Spleen (tissue), 11 donors: ENCODE data around the gene ZNF682. TPM values are rescaled to one million over a fixed set of nuclear protein-coding genes. Genes with fewer than 3 reads are reported as not detected.
"Not testable (repeated sequence)": the region's sequence is repeated elsewhere in the genome, so short reads cannot be mapped to it uniquely, and the experiment has no call there.

ENCODE experiments used
- DNase-seq: peaks from one replicate; pipeline ENCODE4 v3.0.0-alpha.2; 2020
- H3K27ac ChIP-seq, 8 donors: fragments of 200-600 bp; sonication (generic) in 7 of 8; 1 replicate in 4 of 8; 2 replicates in 4 of 8; pipeline versions ENCODE4 v1.5.0 to v1.8.0; 2016 to 2021; ENCODE audit warnings: inconsistent platforms in 4 of 8, mild to moderate bottlenecking in 4 of 8, moderate library complexity in 1 of 8
- H3K27me3 ChIP-seq, 7 donors: fragments of 200-600 bp; sonication (generic) in 6 of 7; replicated peaks in 1 of 7; 1 replicate in 4 of 7; 2 replicates in 3 of 7; pipeline versions ENCODE4 v1.5.0 to v1.8.0; 2016 to 2021; ENCODE audit warnings: inconsistent platforms in 3 of 7, mild to moderate bottlenecking in 1 of 7
- H3K36me3 ChIP-seq, 6 donors: fragments of 200-600 bp; sonication (generic) in 5 of 6; 1 replicate in 4 of 6; 2 replicates in 2 of 6; pipeline versions ENCODE4 v1.5.0 to v1.8.0; 2016 to 2021; ENCODE audit warnings: inconsistent platforms in 2 of 6
- H3K4me1 ChIP-seq, 6 donors: fragments of 200-600 bp; sonication (generic) in 5 of 6; 1 replicate in 3 of 6; 2 replicates in 3 of 6; pipeline versions ENCODE4 v1.5.0 to v1.8.0; 2016 to 2021; ENCODE audit warnings: inconsistent platforms in 3 of 6
- H3K4me3 ChIP-seq, 8 donors: fragments of 200-600 bp; sonication (generic) in 7 of 8; 1 replicate in 4 of 8; 2 replicates in 4 of 8; pipeline versions ENCODE4 v1.5.0 to v1.8.0; 2016 to 2021; ENCODE audit warnings: inconsistent platforms in 4 of 8, mild to moderate bottlenecking in 4 of 8, moderate library complexity in 2 of 8
- H3K9me3 ChIP-seq, 8 donors: fragments of 200-600 bp; sonication (generic) in 7 of 8; 1 replicate in 4 of 8; 2 replicates in 4 of 8; pipeline versions ENCODE4 v1.5.0 to v1.8.0; 2016 to 2021; ENCODE audit warnings: inconsistent platforms in 4 of 8
- CTCF ChIP-seq, 11 experiments: fragments of 200-600 bp in 7 of 11; fragments of 450-650 bp in 4 of 11; sonication (generic) in 4 of 11; IDR thresholded peaks in 8 of 11; conservative IDR thresholded peaks in 3 of 11; 1 replicate in 7 of 11; 2 replicates in 4 of 11; pipeline versions ENCODE4 v1.4.0 to v1.8.0; 2016 to 2021; ENCODE audit warnings: antibody characterized with exemption in 11 of 11, inconsistent platforms in 4 of 11, mild to moderate bottlenecking in 1 of 11
- POLR2A ChIP-seq, 3 donors: fragments of 450-650 bp; IDR thresholded peaks; one replicate each; pipeline ENCODE4 v1.5.1; 2017; ENCODE audit warnings: antibody characterized with exemption in 3 of 3, mild to moderate bottlenecking in 1 of 3
- POLR2AphosphoS5 ChIP-seq, 3 donors: sonication (generic); formaldehyde crosslinking; IDR thresholded peaks; one replicate each; pipeline ENCODE4 v1.5.1; 2017; ENCODE audit warnings: antibody characterized with exemption in 3 of 3
- WGBS, 5 donors: extraction: QIAGEN DNeasy Blood & Tissue Kit in 3 of 5; methylation state at CpG; one replicate each; pipeline versions ENCODE4 v1.1.5 to v1.1.7; 2013 to 2018; 5-methylcytosine and 5-hydroxymethylcytosine counted together
- intact Hi-C: fragments of 100-400 bp; cut with DNase I; formaldehyde crosslinking; loops from one replicate; pipeline ENCODE4 v1.15.0; 2023; ENCODE audit warnings: low total_unique reads
- polyA plus RNA-seq, 3 donors: library from polyadenylated mRNA; stranded (reverse); fragments of 200-250 nt; gene quantifications; one replicate each; pipeline ENCODE4 v1.2.1, GENCODE V29; 2013
- total RNA-seq, 7 donors: library from RNA; depleted of rRNA in 3 of 7; stranded (reverse); fragments of >200 nt in 3 of 7; fragmentation: NEBNext Ultra II Directional in 4 of 7; extraction: Animal tissue kit (Norgen Biotek cat#: 25700) in 4 of 7; gene quantifications; one replicate each; pipeline versions ENCODE4 v1.1.0 to v1.2.1, GENCODE V29; 2016 to 2021
- donor health status: healthy with polysubstance abuse.
- donor health status: DM: no; HTN: no; CAD: no; lungs with moderate emphysema.
- donor health status: DM: no; HTN: no; CAD: no.
- donor health status: Bipolar disorder and iron deficiency.
- donor health status: healthy.
- donor health status: DM: no; HTN: no; CAD: no.
- donor health status: DM: yes; HTN: yes; CAD: no.

ZNF682 gene
- total and polyA plus RNA-seq, 10 donors = 3.7 to 14.2 (median 7.2) TPM

- 77 to 92% (median 90%) methylated on average over 7 of the region's 7 CpGs for WGBS, 5 donors
- Histone ChIP-seq H3K27me3 (no peaks in the 10 kb centered on the region), H3K9me3 (peaks cover 0 to 45% (median 39%) of the 10 kb centered on the region in 8 donors), H3K4me3 (no peak overlapping the region), H3K4me1 (no peaks in the 10 kb centered on the region), H3K27ac (no peak overlapping the region), H3K36me3 (no peaks in the 10 kb centered on the region)
- intact Hi-C loops = loop anchor here (5.0 kb wide), 1 partner anchor 432 kb away; no protein-coding TSS in a partner anchor
- no peak for TF ChIP-seq POLR2AphosphoS5 (IDR thresholded peaks at IDR 0.05)
- TF ChIP-seq POLR2A (IDR thresholded peaks at IDR 0.05) = no peak
- no peak for TF ChIP-seq CTCF (IDR thresholded peaks at IDR 0.05 in 8 of 11, conservative IDR thresholded peaks at IDR 0.05 in 3 of 11)
- no peak for DNase-seq
Observed at GRCh38 chr19:19964416-19964815, 74.9 kb downstream of the ZNF682 start.

- H3K27ac ChIP-seq, H3K36me3 ChIP-seq, H3K9me3 ChIP-seq, H3K4me1 ChIP-seq, intact Hi-C loops, H3K27me3 ChIP-seq: not testable (repeated sequence)
- TF ChIP-seq CTCF (IDR thresholded peaks at IDR 0.05 in 8 of 11, conservative IDR thresholded peaks at IDR 0.05 in 3 of 11) = peak; percentile 49 to 81 (median 74)
- TF ChIP-seq POLR2AphosphoS5 (IDR thresholded peaks at IDR 0.05) = peak in 2 of 3 donors; percentile 32 to 45
- H3K4me3 ChIP-seq = peak overlapping the region in 1 of 8 donors; percentile 42
- 17 to 21% (median 19%) methylated on average over 8 to 9 of the region's 9 CpGs for WGBS, 5 donors
- peak; percentile 89 for DNase-seq
Observed at GRCh38 chr19:19959151-19959799, 80.0 kb downstream of the ZNF682 start.

- DNase-seq, H3K4me1 ChIP-seq, H3K27me3 ChIP-seq, intact Hi-C loops, H3K27ac ChIP-seq, H3K4me3 ChIP-seq, H3K36me3 ChIP-seq, H3K9me3 ChIP-seq: not testable (repeated sequence)
- 86 to 94% (median 86%) methylated on average over 8 of the region's 8 CpGs for WGBS, 5 donors
Observed at GRCh38 chr19:19957766-19958165, 81.5 kb downstream of the ZNF682 start.

GRCh38 chr19:19956434-19957075 lies 82.8 kb downstream of the ZNF682 start:
- Histone ChIP-seq H3K27me3 (no peaks in the 10 kb centered on the region), H3K4me1 (peaks cover 0 to 6% (median 2%) of the 10 kb centered on the region in 6 donors), H3K36me3 (no peaks in the 10 kb centered on the region), H3K4me3 (no peak overlapping the region), H3K27ac (no peak overlapping the region), H3K9me3 (no peaks in the 10 kb centered on the region)
- intact Hi-C loops = no loop called here
- TF ChIP-seq POLR2AphosphoS5 (IDR thresholded peaks at IDR 0.05) = no peak
- no peak for TF ChIP-seq CTCF (IDR thresholded peaks at IDR 0.05 in 8 of 11, conservative IDR thresholded peaks at IDR 0.05 in 3 of 11)
- no peak for TF ChIP-seq POLR2A (IDR thresholded peaks at IDR 0.05)
- no peak for DNase-seq
- 60 to 68% (median 63%) methylated on average over 11 to 15 of the region's 15 CpGs for WGBS, 5 donors
